Neuron (in vitro differentiated cells): ENCODE results near the gene APOL6.
"Not testable (repeated sequence)": the region's sequence is repeated elsewhere in the genome, so short reads cannot be mapped to it uniquely, and the experiment has no call there.

Source experiments
- H2AFZ ChIP-seq: one replicate; pipeline ENCODE4 v1.6.1; 2013; ENCODE audit warnings: low read depth, mild to moderate bottlenecking, inconsistent platforms, low read length, moderate library complexity
- H3K27me3 ChIP-seq: one replicate; pipeline ENCODE4 v1.6.1; 2013; ENCODE audit warnings: low read length; ENCODE audit not compliant: insufficient read depth
- H3K36me3 ChIP-seq: one replicate; pipeline ENCODE4 v1.6.1; 2013; ENCODE audit warnings: low read length; ENCODE audit not compliant: insufficient read depth
- H3K4me1 ChIP-seq: one replicate; pipeline ENCODE4 v1.6.1; 2013; ENCODE audit warnings: low read length; ENCODE audit not compliant: insufficient read depth
- H3K4me3 ChIP-seq: 2 replicates; pipeline ENCODE4 v1.5.1; 2013; ENCODE audit warnings: mild to moderate bottlenecking, low read length, moderate library complexity
- H3K9me3 ChIP-seq: one replicate; pipeline ENCODE4 v1.6.1; 2013; ENCODE audit warnings: low read length

APOL6 gene

DNA sequence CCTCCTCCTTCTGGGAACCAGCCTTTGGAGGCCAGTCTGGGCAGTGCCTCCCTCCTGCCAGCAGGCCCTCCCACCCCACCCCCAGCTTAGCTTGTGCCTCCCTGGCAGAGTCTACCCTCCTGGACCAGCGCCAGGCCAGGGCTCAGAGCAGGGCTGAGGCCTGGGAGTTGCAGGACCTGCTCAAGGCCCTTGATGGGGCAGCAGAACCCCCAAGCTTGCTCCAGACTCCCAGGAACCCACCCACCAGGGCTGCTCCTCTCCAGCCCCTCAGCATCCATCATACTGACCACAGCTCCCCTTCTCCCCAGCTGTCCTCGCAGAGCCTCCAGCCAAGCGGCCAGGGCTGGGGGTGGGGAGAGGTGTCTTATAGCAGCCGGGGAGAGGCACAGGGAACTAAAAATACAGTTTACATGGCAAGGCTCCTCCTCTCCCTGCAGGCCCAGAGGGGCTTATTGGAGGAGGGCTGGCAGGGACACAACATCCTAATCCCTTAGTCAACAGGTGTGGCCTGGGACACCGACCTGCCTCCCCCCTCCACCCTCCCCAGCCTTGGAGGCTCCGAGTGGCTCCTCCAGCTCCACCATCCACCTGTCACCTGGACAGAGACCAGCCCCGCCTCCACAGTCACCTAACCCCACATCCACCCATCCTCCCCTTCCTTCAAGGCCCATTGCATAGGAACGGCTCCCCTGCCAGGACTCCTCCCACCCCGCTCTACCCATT lies 25.9 kb upstream of the APOL6 start:
- Histone ChIP-seq H2AFZ (no peak overlapping the region), H3K4me3 (no peak overlapping the region), H3K36me3 (no peaks in the 10 kb centered on the region), H3K27me3 (peaks cover 5% of the 10 kb centered on the region), H3K4me1 (peaks cover 8% of the 10 kb centered on the region), H3K9me3 (no peaks in the 10 kb centered on the region)

DNA sequence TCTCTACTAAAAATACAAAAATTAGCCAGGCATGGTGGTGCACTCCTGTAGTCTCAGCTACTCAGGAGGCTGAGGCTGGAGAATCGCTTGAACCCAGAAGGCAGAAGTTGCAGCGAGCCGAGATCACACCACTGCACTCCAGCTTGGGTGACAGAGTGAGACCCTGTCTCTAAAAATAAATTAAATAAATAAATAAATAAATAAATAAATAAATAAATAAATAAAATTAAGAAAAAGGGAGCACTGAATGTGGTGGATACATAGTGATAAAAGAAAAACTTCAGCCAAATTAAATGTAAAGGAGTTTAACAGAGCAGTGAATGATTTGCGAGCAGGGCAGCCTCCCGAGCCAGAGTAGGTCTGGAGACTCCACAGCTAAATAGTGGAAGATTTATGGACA lies 24.4 kb upstream of the APOL6 start:
- H3K4me1 ChIP-seq, H3K27me3 ChIP-seq, H3K36me3 ChIP-seq, H2AFZ ChIP-seq, H3K4me3 ChIP-seq, H3K9me3 ChIP-seq: not testable (repeated sequence)

DNA sequence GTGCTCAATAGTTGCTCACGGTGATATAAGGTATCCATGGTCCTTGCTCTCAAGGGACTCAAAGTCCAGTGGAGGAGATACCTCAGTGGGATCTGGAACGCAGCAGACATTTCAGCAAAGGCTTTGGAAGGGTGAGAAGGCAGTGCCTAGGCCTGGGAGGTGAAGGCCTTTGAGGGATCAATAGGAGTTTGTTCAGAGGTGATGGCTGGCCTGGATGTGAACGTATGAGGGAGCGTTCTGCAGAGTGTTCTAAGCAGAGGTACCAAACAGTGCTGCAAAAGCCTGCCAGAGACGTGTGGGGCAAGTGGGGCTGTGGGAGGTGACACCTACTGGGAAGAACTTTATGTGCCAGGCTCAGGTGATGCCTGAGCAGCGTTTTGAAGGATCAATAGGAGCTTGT lies 23.7 kb upstream of the APOL6 start:
- H3K9me3 ChIP-seq = no peaks in the 10 kb centered on the region
- no peaks in the 10 kb centered on the region for H3K27me3 ChIP-seq
- H3K4me3 ChIP-seq = no peak overlapping the region
- no peaks in the 10 kb centered on the region for H3K36me3 ChIP-seq
- H2AFZ ChIP-seq = no peak overlapping the region
- H3K4me1 ChIP-seq = peaks cover 10% of the 10 kb centered on the region

DNA sequence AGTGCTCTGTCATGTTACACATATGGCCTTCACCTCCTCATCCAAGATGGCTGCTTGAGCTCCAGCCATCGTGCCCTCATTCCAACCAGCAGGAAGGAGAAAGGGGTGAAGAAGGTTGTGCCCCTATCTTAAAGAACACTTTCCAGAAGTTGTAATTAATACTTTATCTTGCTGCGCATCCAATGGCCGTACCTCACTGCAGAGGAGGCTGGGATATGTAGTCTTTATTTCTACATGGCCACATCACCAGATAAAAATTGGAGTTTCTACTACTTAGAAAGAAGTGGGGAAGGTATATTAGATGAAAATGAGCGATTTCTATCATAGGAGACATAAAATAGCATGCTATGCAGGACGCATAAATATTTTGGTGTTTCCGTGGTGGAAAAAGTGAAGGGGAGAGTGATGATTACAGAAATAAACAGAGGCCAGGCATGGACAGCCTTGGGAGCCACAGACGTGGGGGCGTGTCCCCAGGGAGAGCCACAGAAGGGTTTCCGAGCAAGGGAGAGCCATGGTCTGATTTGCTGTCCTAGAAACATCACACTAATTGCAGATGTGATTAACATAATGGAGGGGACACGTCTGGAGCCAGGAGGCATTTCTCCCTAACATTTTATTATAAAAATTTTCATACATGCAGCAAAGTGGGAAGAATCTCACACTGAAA lies 22.3 kb upstream of the APOL6 start:
- H3K27me3 ChIP-seq = no peaks in the 10 kb centered on the region
- H3K4me1 ChIP-seq = peaks cover 7% of the 10 kb centered on the region
- H3K36me3 ChIP-seq = no peaks in the 10 kb centered on the region
- no peak overlapping the region for H3K4me3 ChIP-seq
- no peak overlapping the region for H2AFZ ChIP-seq
- no peaks in the 10 kb centered on the region for H3K9me3 ChIP-seq

DNA sequence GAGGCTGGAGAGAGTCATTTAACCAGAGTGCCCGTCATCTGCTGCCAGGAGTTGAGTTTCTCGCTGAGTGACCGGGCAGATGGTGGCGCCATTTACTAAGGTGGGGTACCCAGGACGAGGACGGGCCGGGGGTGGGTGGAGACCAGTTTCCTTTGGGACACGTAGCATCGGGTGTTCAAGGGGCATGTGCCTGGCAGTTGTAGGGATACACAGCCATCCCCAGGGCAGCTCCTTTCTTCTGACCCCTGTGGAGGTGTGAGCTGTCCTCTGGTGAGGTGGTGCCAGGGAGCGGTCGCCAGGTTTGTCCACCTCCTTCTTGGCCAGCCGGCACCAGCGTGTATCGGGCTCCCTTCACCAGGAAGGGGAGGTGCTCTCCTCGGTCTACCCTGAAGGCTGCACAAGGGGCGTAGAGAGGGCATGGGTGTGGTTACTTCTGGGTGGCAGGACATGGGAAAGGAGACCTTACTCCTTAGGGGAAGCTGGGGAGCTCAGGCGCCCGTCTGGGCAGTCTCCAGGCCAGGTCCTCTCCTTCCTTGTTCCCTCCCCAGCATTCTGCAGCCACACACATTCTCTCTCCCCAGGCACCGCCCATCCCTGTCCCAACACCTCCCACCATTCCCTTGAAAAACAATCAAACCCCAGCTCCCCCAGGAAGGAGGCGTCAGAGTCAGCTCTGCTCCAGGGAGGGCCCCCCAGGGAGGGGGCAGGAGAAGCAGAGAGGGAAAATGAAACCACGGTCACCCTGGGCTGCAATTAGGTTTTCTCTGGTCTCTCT lies 20.8 kb upstream of the APOL6 start:
- H2AFZ ChIP-seq = peak overlapping the region; percentile 48
- H3K4me1 ChIP-seq = peaks cover 3% of the 10 kb centered on the region
- no peaks in the 10 kb centered on the region for H3K36me3 ChIP-seq
- H3K4me3 ChIP-seq = peak overlapping the region; percentile 6
- no peaks in the 10 kb centered on the region for H3K27me3 ChIP-seq
- no peaks in the 10 kb centered on the region for H3K9me3 ChIP-seq

DNA sequence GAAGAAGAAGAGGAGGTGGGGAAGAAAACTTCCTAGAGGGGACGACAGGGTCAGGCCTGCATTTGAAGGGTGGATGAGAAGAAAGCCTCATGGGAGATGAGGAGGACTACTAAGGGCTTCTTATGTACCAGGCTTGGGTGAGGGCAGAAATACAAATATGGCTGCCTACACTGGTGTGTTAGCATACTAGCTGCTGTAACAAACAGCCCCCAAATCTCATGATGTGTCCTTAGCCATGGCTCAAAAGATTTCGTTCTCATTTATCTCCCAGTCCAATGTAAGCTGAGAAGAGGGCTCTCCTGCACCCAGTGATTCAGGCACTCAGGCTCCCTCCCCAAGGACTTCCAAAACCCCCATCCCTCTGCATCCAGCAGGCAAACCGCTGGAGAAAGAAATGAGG lies 19.5 kb upstream of the APOL6 start:
- H2AFZ ChIP-seq = no peak overlapping the region
- no peaks in the 10 kb centered on the region for H3K9me3 ChIP-seq
- no peaks in the 10 kb centered on the region for H3K27me3 ChIP-seq
- no peak overlapping the region for H3K4me3 ChIP-seq
- no peaks in the 10 kb centered on the region for H3K36me3 ChIP-seq
- peaks cover 3% of the 10 kb centered on the region for H3K4me1 ChIP-seq

DNA sequence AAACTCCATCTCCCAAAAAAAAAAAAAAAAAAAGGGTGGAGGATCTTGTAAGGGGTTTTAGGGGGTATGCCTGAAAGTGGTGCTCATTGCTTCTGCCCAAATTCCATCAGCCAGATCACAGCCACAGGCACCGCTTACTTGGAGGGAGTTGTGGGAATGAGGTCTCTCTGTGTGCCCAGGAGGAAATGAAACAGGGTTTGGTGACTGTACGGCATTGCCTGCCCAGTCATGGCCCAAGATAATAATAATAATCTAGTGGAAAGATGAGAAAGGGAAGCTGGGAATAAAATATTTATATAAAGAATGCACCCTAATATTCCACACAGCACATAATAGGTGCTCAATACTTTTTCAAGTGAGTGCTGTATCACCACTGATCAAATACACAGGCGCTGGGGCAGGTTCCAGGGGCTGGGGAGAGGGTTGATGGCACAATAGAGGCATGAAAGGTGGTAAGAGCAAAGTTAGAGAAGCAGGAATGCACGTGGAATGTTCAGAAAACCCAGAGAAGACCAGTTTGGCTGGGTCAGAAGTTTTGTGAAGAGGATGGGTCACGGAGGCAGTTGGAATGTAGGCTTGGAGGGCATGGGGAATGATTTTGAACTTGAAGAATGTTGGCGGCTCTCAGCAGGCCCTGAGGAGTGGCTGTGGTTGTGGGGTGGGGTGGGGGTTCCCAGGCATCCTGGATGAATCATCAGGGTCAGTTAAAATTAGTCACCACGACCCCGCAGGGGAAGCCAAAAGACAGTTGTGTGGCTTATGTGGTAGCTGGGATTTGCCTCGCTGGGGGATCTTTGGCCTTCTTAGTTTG lies 18.6 kb upstream of the APOL6 start:
- Histone ChIP-seq H3K9me3 (no peaks in the 10 kb centered on the region), H3K36me3 (no peaks in the 10 kb centered on the region), H3K4me3 (no peak overlapping the region), H2AFZ (no peak overlapping the region), H3K27me3 (no peaks in the 10 kb centered on the region), H3K4me1 (peaks cover 3% of the 10 kb centered on the region)

DNA sequence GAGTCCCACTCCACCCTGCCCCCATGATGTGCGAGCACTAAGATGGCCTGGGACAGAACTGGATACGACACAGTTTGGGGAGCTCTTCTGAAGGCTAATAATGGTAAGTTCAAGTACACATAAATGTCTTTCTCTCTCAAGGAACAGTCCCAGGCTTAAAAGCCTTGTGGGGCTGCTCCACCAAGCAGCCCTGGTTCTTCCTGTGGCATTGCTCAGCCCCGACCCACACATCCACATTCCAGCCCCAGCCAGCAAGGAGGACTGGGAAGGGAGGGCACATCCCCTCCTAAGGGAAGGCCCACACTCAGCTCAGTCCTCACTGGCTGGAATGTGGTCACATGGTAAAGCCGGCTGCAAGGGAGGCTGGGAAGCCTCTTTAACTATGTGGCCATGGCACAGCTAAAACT lies 17.9 kb upstream of the APOL6 start:
- no peaks in the 10 kb centered on the region for H3K36me3 ChIP-seq
- no peaks in the 10 kb centered on the region for H3K9me3 ChIP-seq
- no peaks in the 10 kb centered on the region for H3K27me3 ChIP-seq
- H3K4me3 ChIP-seq = no peak overlapping the region
- peaks cover 3% of the 10 kb centered on the region for H3K4me1 ChIP-seq
- H2AFZ ChIP-seq = no peak overlapping the region

DNA sequence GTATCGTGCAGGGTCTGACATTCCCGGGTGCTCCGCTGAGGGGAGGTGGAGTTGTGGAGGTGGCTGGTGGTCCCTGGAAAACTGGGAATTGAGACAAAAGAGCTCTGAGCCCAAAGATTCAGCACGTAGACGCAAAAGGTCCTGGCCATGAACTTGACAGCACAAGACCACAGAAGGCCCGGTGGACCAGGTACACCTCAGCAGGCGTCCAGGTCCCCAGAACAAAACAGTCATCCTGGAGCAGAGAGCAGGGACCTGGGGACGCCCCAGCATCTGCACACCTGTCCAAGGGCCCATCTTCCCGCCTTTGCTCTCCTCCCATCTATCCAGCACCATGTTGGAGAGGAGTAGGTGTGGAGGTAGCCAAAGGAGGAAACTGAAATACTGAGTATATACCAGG lies 17.4 kb upstream of the APOL6 start:
- no peak overlapping the region for H2AFZ ChIP-seq
- H3K4me1 ChIP-seq = peaks cover 3% of the 10 kb centered on the region
- H3K36me3 ChIP-seq = no peaks in the 10 kb centered on the region
- H3K9me3 ChIP-seq = no peaks in the 10 kb centered on the region
- no peaks in the 10 kb centered on the region for H3K27me3 ChIP-seq
- no peak overlapping the region for H3K4me3 ChIP-seq

DNA sequence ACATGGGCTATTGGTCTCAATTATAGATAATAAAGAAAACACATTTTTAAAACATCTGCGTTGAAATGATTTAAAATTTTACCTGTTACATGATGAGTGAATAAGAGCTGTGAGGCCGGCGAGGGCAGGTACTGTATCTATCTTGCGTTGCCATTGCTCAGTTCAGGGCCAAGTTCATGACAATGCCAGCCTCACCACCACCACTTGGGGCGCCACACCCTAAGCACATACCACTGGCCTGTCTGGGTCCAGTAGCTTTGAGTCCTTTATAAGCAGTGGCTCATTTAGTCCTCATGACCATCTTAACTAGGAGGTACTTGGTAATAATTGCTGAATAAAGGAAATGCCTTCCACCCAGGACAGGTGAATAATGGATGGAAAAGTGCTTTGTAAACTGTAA lies 16.6 kb upstream of the APOL6 start:
- no peak overlapping the region for H2AFZ ChIP-seq
- no peak overlapping the region for H3K4me3 ChIP-seq
- no peaks in the 10 kb centered on the region for H3K9me3 ChIP-seq
- H3K27me3 ChIP-seq = no peaks in the 10 kb centered on the region
- peaks cover 3% of the 10 kb centered on the region for H3K4me1 ChIP-seq
- no peaks in the 10 kb centered on the region for H3K36me3 ChIP-seq

DNA sequence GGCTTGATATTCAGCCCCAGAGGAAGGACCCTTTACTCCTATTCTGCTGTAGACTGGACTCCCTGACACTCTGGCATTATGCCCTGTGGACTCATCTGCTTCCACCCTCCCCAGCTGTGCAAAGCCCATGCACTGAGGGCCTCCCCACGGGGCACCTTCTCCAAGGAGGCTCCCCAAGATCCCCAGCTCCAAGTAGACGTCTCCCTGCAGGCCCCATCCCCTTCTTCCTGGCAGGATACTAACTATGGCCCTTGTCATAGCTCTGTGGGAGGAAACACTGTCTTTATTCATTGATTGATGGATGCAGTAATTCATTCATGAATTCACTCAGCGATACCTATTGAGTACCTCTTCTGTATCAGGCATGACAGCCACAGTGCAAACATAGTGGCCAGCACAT lies 15.3 kb upstream of the APOL6 start:
- H3K27me3 ChIP-seq = no peaks in the 10 kb centered on the region
- no peak overlapping the region for H2AFZ ChIP-seq
- H3K9me3 ChIP-seq = no peaks in the 10 kb centered on the region
- H3K4me1 ChIP-seq = no peaks in the 10 kb centered on the region
- no peaks in the 10 kb centered on the region for H3K36me3 ChIP-seq
- H3K4me3 ChIP-seq = no peak overlapping the region

DNA sequence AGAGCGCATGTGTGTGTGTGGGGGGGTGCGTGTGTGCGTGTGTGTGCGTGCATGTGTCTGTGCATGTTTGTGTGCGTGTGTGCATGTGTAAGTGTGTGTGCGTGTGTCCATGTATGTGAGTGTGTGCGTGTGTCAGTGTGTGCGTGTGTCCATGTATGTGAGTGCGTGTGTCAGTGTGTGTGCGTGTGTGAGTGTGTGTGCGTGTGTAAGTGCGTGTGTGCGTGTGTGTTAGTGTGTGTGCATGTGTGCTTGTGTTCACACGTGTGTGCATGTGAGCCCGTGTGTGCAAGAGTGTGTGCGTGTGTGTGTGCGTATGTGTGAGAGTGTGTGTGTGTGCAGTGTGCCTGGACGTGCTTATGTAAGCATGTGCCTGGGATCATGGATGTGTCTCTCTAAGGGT lies 14.7 kb upstream of the APOL6 start:
- Histone ChIP-seq H3K27me3 (no peaks in the 10 kb centered on the region), H3K4me1 (no peaks in the 10 kb centered on the region), H3K4me3 (no peak overlapping the region), H3K36me3 (no peaks in the 10 kb centered on the region), H3K9me3 (no peaks in the 10 kb centered on the region), H2AFZ (no peak overlapping the region)

DNA sequence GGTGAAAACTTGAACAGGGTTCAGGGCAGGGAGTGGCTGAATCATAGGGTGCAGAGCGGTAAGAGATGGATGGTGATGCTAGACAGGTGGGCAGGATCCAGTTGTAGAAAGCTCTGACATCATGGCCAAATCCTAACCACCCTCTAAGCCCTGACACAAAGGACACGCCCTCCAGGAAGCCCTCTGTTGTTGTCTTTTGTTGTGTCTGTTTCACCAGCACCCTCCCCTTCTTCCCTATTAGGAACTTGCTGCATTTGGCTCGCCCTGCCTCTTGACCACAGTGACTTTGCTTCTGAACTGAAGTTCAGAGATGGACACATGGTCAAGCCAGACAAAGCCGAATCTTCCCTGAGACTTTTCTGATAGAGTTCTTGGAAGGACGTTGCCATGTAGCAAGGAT lies 14.2 kb upstream of the APOL6 start:
- Histone ChIP-seq H3K36me3 (no peaks in the 10 kb centered on the region), H3K9me3 (no peaks in the 10 kb centered on the region), H3K27me3 (no peaks in the 10 kb centered on the region), H2AFZ (no peak overlapping the region), H3K4me1 (peaks cover 2% of the 10 kb centered on the region), H3K4me3 (no peak overlapping the region)
